ENCODE data around the gene PPT2.

PPT2 gene

DNA sequence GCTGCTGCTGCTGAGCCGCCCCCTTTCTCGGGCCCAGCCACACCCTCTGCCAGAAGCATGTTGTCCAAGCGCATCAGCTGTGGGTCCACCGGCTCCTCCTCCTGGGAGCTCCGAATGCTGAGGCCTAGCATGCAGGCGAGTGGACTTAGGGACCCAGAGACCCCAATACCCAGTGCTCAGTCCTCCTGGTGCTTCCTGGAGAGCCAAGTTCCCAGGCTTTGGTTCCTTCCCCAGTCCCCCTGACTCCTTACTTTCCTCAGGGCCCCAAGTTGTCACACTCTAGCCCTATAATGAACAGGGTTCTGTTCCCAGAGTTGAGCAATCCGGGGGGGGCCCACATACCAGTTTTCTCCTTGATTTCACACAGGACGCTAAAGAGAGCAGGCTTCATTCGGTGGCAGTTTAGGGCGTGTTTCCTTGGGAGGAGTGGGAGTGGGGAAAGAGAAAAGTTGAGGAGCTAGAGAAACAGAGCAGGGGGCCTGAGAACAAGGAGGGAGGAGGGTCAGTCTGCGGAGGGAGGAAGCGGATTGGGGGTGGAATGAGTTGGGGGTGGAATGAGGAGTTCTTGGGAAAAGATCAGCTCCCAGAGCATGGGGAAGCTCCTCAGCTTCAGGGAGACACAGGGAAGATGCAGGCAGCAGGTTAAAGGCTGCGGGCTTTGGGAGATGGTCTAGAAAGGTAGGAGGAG, 34.6 kb downstream of the PPT2 start:
- peaks cover 0 to 64% (median 45%) of the 10 kb centered on the region in 4 donors for H3K4me1 ChIP-seq
- peaks cover 12 to 25% (median 25%) of the 10 kb centered on the region in 3 donors for H3K36me3 ChIP-seq
- intact Hi-C loops (cut with DNase I; ENCODE audit: low total_unique reads) = no loop called here
- peak overlapping the region; percentile 86 to 92 for H3K4me3 ChIP-seq
- H3K27ac ChIP-seq = peak overlapping the region; percentile 92 to 97
- TF ChIP-seq, protein P1, sequence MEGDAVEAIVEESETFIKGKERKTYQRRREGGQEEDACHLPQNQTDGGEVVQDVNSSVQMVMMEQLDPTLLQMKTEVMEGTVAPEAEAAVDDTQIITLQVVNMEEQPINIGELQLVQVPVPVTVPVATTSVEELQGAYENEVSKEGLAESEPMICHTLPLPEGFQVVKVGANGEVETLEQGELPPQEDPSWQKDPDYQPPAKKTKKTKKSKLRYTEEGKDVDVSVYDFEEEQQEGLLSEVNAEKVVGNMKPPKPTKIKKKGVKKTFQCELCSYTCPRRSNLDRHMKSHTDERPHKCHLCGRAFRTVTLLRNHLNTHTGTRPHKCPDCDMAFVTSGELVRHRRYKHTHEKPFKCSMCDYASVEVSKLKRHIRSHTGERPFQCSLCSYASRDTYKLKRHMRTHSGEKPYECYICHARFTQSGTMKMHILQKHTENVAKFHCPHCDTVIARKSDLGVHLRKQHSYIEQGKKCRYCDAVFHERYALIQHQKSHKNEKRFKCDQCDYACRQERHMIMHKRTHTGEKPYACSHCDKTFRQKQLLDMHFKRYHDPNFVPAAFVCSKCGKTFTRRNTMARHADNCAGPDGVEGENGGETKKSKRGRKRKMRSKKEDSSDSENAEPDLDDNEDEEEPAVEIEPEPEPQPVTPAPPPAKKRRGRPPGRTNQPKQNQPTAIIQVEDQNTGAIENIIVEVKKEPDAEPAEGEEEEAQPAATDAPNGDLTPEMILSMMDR (IDR thresholded peaks at IDR 0.05) = no peak
- H3K27me3 ChIP-seq = no peaks in the 10 kb centered on the region
- H3K9me3 ChIP-seq = no peaks in the 10 kb centered on the region
- peak in 1 of 2 donors; percentile 68 for DNase-seq

DNA sequence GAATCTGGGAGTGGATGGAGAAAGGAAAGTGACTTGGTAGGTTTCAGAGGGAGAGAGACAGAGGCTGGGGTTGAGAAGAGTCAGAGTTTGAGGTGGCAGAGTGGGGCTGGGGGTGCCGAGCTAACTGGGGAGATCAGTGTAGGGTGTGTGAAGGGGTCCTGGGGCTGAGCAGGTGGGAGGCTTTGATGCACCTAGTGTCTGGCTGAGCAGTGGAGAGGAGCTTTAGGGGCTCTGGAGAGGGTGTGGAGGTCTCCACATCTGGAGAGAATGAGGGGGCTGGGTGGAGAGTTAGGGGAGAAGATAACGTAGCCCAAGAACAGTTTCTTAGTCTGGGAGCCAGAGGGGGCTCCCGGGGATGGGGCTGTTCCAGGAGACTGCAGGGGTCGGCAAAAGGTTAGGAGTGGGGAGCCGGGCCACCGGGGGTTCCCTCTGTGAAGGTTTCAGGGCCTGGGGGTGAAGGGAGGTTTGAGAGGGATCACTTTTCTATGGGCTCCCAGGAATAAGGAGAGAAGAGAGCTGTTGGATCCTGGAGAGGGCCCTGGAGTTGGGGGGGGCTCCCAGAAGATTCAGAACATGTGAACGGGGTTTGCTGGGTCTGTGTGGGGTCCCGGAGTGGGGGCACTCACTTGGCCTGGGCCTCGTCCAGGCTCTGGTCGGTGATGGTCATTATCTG, 35.3 kb downstream of the PPT2 start:
- peak overlapping the region; percentile 92 to 97 for H3K27ac ChIP-seq
- DNase-seq = peak in 1 of 2 donors; percentile 61
- TF ChIP-seq, protein P1 (IDR thresholded peaks at IDR 0.05) = no peak
- H3K27me3 ChIP-seq = no peaks in the 10 kb centered on the region
- no peaks in the 10 kb centered on the region for H3K9me3 ChIP-seq
- intact Hi-C loops (cut with DNase I; ENCODE audit: low total_unique reads) = no loop called here
- peak overlapping the region; percentile 86 to 92 for H3K4me3 ChIP-seq
- peaks cover 12 to 20% (median 19%) of the 10 kb centered on the region in 3 donors for H3K36me3 ChIP-seq
- H3K4me1 ChIP-seq = peaks cover 0 to 62% (median 45%) of the 10 kb centered on the region in 4 donors

DNA sequence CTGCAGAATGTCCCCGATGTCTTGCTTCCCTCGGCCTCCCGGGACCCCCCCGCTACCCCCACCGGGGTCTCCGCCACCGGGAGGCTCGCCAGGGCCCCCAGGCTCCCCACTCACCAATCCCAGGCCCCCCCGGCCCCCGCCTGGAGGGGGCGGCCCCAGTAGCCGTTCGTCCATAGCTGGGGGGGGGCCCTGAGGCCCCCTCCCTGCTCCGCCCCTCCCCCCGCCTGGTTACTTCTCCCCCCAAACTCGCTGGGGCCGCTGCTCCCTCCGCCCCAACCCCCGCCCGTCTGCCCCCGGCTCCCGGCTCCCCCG, 35.8 kb downstream of the PPT2 start:
- no peak for DNase-seq
- H3K9me3 ChIP-seq = no peaks in the 10 kb centered on the region
- peak overlapping the region; percentile 86 to 92 for H3K4me3 ChIP-seq
- H3K27ac ChIP-seq = peak overlapping the region; percentile 92 to 97
- peaks cover 12 to 20% (median 19%) of the 10 kb centered on the region in 3 donors for H3K36me3 ChIP-seq
- peaks cover 0 to 61% (median 48%) of the 10 kb centered on the region in 4 donors for H3K4me1 ChIP-seq
- H3K27me3 ChIP-seq = no peaks in the 10 kb centered on the region
- intact Hi-C loops (cut with DNase I; ENCODE audit: low total_unique reads) = no loop called here
- TF ChIP-seq, protein P1 (IDR thresholded peaks at IDR 0.05) = no peak

DNA sequence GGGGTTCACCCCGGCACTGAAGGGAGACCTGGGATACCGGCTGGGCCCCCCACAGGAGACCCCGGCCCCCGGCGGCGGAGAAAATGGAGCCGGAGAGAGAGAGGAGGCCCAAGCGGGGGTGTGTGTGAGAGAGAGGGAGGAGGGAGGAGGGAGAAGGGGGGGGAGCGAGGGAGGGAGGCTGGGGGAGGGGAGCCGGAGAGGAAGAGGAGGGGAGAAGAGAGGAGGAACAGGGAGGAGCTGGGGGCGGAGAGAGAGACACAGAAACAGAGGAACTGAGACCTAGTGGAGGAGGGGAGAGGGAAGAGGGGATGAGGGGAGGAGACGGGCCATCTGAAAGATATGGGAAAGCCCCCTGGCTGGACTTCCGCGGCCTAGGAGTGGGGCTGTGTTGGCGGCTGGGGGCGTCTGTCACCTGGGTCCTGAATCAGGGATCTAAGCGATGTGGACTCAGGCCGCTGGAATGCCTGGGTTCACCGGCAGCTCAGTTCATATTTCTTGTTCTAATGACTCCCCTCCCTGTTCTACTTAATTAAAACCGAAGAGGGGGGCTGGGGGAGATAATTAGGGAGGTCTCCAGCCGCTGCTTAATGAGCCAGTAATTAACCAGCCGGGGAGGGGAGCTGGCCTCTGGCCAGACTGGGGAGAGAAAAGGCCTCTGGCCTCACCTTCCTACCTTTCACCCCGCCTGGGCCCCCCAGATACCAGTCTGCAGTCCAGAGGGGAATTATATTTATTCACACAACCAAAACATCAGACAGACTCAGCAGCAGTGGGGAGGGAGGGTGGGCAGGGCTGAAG, 36.3 kb downstream of the PPT2 start, which contains the start of gene PBX2:
PBX2 (minus strand) TSS at position 149 of the 798 bp plus-strand sequence. CDS start 287 bp downstream, outside the sequence.
- no peaks in the 10 kb centered on the region for H3K9me3 ChIP-seq
- peaks cover 0 to 65% (median 50%) of the 10 kb centered on the region in 4 donors for H3K4me1 ChIP-seq
- peak within 1 kb of the TSS; percentile 86 to 92 for H3K4me3 ChIP-seq
- H3K27ac ChIP-seq = peak within 1 kb of the TSS; percentile 92 to 97
- no peaks in the 10 kb centered on the region for H3K27me3 ChIP-seq
- peaks cover 12 to 20% (median 19%) of the 10 kb centered on the region in 3 donors for H3K36me3 ChIP-seq
- TF ChIP-seq, protein P1 (IDR thresholded peaks at IDR 0.05) = no peak
- peak; percentile 97 to 98 for DNase-seq
- intact Hi-C loops (cut with DNase I; ENCODE audit: low total_unique reads) = no loop called here

DNA sequence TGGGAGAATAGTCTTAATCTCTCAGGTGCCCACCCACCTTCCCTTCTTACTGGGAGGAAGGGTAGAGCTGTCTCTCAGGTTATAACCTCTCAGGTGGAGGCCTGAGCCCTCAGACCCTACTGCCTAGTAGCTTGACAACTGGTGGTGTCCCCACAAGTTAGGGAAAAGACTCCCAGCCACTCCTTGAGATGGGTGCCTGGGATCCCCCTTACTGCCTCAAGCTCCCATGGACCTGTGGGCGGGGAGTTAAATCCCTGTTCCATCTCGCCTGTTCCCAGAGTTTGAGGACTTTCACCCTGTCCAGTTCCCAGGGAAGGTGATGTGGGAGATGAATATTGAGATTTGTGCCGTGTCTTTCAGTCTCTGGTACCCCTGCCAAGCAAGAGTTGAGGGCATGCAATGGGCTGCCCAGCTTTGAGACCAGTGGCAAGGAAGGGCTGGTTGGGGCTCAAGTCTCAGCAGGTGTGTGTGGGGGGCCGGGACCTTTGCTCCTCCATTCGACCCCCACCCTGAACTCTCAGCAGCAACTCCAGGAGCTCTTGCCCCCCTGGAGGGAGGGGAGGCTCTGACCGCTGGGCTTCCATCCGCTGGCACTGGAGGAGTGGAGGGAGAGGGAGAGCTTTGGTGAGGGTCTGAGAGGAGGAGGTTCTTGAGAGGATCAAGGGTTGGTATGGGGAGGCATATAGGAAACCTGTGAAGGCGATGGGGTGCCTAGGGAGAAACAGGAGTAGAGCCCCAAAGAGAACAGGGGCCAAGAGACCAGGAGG, 37.2 kb downstream of the PPT2 start:
- Histone ChIP-seq H3K27me3 (no peaks in the 10 kb centered on the region), H3K4me1 (peaks cover 0 to 62% (median 47%) of the 10 kb centered on the region in 4 donors), H3K36me3 (peaks cover 12 to 19% (median 18%) of the 10 kb centered on the region in 3 donors), H3K9me3 (no peaks in the 10 kb centered on the region), H3K4me3 (peak overlapping the region; percentile 86 to 92), H3K27ac (peak overlapping the region; percentile 92 to 97)
- intact Hi-C loops (cut with DNase I; ENCODE audit: low total_unique reads) = no loop called here
- TF ChIP-seq, protein P1 (IDR thresholded peaks at IDR 0.05) = no peak
- DNase-seq = peak in 1 of 2 donors; percentile 68
